HCEC 1CT (cell line): ENCODE results near the gene OPCML.

Experiments
- DNase-seq: peaks from one replicate; pipeline ENCODE4 v3.0.0-alpha.2; 2017

OPCML gene

DNA sequence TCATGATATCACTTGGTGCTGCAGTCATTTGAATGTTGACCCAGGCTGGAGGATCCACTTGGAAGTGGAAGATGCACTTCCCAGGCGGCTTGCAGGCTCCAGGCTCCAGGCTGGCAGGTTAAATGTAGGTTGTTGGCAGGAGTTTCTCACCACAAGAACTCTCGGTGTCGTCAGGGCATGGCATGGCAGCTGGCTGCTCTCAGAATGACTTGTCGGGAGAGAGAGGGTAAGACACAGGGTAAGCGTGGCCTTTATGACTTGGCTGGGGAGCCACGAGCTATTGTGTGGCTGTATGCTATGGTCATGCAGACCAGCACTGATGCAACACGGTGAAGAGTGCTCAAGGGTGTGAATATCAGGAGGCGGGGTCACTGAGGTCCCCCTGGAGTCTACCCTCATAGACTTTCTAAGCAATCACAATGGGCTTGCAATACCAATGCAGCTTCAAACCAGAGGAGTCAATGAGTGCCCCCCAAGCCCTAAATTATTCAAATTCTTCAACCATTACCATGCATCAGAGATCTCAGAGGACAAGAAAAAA, 1027.7 kb downstream of the OPCML start:
- DNase-seq, result no peak

DNA sequence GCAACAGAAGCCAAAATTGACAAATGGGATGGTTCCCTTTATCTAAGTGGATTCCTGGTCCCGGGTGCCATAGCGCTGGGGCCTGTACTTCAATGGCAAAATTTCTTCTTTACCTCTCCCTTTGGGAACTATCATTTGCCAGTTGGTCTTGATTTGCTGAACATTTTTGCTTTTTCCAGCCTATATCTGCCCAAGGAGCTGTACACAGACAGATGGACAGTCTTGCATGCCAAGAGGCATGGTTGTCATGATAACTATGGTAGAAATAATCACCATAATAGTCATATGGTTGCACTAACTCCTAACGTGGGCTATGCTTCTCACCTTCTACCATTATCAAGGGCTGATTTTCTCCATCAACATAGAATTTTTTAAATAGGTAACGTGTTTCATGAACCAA, 1030.9 kb downstream of the OPCML start:
- no peak for DNase-seq

DNA sequence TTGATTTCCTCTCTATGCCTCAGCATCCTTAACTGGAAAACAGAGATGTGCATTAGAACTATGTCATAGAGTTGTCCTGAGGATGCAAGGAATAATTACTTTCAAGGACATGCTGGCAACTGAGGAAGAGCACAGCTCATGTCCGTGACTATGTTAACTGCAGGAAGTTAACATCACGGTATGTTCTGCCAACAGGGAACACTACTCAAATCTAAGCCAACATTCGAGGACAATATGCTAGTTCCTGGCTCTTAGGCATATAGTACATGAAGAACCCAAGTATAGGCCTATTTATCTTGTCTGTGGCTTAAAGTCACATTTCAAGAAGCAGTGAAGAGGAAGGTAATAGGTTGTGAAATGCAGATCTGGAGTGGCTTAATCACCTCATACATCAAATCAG, 1032.6 kb downstream of the OPCML start:
- DNase-seq, result no peak

DNA sequence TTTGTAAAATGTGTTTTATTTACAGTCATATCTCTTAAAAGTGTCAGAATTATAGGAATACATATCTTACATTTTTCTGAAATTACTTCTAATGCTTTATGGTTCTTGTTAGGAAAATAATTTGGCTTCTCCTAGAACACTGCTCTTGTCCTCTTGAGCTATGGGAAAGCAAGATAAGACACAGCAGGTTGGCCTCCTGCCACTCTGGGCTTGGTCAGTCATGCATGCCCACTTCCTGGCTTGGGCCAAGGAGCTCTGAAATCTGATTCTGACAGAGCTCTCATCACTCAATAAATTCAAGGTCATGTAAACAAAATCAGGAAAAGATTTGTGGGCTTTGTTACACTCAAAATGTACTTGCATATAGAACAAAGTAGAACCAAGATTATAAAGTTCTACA, 1036.0 kb downstream of the OPCML start:
- no peak for DNase-seq

DNA sequence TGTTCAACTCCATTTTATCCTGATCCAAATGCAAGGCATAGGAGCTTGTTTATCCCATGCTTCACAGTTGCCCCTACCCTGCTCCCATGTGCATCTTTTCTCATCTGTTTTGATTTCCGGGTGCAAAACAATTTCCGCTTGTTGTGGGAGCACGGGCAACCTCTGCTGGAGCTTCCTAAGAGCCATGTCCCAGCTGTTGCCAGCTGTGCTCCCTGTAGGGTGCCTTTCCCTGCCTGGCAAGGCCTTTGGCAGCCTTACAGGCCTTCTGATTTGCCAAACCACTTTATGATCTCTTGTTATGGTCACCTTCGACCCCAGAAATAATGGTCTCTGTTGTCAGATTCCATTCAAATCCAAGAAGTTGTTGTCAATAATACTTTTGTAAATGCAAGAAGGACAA, 1038.5 kb downstream of the OPCML start:
- no peak for DNase-seq

DNA sequence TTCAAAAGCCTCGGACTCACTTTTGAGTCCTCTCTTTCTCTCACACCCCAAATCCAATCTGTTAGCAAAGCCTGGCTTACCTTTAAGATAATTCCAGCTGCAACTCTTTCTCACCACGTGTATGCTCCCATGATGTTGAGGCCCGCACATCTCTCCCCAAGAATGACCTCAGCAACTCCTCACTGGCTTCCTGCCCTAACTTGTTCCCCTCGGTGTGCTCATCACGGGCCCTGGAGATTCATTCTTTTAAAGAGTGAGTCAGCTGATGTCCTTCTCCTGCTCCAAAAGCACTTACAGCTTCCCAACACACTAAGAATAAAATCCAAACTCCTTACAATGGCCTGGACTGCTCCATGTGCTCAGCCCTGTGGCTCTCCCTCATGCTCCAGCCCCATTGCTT, 1041.3 kb downstream of the OPCML start:
- DNase-seq, result no peak

DNA sequence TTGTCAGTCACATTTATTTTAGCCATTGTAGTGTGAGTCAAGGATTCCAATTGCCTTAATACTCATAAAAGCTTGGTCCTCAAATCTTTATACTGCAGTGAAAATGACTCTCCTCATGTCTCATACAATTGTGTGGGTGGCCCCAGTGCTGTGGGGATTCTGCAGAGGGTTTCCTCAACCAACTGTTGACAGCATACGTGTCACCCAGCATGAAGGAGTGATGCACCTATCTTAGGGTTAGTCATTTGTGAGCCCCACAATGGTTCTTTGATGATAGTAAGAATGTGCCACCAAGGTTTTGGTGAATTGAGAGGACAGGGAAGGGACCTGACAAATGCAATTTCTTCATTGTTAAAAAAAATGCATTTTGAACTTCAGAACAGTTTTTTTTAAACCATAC, 1046.2 kb downstream of the OPCML start:
- DNase-seq, result no peak

DNA sequence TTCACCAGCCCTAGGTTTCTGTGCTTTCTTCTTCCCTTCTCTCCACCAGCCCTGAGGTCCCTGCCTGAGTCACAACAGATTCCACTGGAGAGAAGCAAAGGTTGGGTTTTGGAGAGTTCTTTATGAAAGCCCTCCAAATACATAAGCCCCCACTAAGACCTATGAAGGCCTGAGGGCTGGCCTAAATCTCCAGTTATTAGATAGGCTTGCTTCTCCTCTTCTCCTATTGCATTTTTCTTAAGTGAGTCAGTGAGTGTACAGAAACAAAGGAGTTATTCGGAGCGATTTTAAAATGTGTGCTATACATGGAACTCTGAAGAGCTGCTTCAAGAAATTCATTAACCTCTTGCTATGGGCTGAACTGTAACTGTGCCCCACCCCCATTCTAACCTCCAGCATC, 1057.3 kb downstream of the OPCML start:
- no peak for DNase-seq

DNA sequence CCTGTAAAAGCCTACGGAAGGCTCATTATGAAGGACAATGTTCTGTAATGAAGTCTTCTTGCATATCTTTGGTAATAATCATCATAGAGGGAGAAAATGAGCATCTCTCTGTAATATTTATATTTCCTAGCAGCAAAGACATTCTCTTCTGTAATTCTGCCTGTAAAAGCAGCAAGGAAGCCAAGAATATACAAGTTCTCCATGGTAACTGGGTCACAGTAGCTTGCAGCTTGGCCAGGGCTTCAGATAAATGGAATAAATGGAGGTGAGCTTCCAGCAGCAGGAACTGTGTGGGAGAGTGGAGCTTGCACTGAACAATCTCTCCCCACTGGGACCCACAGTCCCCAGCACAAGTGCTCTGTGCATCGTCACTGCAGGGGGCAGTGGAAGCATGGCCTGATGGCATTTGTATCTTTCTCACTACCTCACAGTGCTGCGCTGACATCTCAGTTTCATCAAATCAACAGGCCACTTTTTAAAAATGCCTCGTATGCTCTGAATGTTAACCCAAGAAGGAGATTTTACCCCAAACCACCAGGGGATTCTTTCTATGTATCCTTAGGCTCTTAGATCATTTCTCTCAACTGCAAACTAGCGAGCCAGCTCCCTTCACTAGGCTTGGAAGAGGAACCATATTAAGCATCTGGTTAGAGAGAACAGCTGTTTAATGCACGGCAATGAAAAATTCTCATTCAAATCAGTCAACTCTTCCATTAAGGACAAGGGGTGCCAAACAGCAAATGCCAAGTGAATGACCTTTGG, 1059.7 kb downstream of the OPCML start:
- DNase-seq, result no peak

DNA sequence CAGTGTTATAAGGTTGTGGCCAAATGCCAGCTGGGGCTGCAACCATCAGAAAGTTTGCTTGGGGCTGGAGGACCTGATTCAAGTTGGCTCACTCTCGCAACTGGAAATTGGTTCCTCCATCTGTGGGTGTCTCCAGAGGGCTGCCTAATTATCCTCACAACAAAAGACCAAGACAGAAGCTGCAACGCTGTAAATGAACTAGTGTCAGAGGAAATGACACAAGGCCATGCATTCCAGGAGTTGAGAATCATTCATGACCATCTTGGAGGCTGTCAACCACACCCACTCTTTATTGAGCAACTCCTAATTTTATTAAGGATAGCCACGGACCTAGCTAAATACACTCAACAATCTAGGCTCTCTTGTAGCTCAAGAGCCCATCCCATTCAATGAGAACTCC, 1060.8 kb downstream of the OPCML start:
- peak; percentile 15 for DNase-seq

DNA sequence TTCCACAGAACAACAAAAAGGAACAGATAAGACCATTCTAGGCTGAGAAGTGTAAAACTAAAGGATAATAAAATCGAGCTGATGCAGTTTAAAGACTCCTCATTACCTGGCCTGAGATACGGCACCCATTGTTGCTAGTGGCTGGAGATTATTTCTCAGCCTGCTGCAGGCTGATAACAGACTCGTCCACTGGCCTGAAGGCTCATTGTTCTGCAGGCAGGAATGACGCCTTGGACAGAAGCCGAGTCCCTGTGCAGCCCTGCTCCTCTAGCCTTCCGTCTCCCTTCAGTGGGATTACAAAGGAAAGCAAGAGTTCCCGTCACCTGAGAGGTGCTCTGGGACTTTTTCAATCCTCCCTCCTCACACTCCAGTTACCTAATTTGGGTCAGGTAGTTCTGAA, 1065.3 kb downstream of the OPCML start:
- no peak for DNase-seq

DNA sequence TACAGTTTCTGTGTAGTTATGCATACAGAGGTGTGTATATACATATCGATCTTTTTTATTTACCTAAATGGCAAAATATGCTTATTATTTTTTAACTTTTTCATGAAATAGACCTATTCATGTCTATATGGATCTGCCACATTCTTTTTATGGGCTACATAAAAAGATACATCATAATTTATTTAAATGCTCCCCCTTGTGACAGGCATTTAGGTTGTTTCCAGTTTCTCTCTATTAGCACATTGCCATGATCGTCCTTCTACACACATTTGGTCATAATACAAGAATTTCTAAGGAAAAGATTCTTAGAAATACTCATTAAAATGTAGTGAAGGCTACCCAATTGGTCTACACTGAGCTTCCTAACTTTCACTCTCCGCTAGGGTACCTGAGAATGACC, 1067.4 kb downstream of the OPCML start:
- DNase-seq, result no peak

DNA sequence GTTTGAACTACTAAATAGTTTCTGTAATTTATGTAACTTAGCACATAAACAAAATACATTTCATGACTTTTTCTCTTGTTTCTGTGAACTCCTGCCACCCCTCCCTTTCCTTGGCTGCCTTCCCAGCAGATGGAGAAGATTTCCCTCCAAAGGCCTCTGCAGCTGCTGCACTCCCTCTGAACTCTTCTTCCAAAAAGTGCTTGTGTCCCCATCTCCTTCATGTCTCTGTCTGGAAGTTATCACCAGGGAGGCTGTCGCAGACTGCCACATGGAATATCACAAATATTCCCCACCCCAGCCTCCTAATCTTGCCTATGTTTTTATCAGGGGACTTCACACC, 1068.3 kb downstream of the OPCML start:
- no peak for DNase-seq

DNA sequence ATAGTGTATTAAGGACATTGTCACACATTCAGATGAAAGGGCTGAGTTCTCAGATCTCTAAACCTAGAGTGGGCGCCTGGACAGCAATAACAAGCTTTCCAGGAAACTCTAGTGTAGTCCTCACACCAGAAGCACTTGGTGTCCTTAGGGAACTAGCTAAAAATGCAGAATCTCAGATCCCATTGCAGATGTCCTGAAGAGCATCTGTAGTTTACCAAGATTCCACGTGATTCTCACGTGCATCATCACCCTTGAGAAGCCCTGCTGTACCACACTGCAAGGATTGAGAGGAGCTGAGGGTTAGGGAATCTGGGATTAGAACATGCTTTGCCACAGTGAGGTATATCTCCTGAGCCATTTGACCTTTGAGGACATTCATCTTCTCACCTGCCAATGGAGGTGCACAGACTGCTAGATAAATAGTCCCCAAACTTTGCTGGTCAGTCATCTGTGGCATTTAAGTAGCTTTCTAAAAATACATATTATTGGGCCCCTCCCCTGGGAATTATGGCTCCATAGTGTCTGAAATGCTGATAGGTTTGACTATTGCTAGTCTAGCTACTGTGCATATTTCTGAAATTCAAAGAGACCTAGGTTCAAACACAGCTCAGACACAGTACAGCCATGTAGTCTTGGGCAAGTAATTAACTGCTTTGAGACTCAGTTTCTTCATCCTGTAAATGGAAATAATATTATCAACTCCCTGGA, 1068.9 kb downstream of the OPCML start:
- no peak for DNase-seq

DNA sequence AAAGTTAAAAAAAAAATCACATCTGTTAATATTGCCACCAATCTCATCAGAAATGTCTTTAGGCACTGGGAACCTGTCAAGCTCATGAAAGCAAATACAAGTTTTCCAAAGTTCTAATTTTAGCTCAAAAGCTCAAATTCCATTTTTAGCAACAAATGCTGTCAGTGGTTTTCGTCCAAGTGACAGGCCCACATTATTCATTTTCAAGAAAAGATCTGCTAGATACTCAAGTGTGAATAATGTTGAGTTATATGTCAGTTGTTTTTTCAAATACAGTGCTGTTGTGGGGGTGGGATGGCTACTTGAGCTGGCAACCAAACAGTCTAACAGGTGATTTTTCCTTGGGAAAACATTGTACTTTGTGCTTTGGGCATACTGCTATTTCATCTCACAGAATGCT, 1072.6 kb downstream of the OPCML start:
- no peak for DNase-seq

DNA sequence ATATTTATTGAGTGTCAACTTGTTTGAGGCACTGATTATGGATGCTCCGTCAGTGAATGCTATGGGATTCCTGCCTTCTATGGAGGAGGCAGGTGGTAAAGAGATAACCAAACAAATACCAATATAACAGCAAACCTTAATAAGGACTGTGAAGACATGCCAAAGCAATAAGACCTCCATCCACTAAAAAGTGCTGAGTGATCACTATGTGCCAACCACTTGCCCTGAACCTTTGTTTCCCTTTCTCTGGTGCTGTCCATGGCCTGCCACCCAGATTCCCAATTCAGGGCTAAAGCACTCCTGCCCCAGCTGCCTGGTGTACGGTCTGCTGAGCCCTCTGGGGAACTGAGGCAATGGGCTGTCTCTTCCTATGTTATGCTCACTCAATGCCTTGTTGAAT, 1074.9 kb downstream of the OPCML start:
- no peak for DNase-seq

DNA sequence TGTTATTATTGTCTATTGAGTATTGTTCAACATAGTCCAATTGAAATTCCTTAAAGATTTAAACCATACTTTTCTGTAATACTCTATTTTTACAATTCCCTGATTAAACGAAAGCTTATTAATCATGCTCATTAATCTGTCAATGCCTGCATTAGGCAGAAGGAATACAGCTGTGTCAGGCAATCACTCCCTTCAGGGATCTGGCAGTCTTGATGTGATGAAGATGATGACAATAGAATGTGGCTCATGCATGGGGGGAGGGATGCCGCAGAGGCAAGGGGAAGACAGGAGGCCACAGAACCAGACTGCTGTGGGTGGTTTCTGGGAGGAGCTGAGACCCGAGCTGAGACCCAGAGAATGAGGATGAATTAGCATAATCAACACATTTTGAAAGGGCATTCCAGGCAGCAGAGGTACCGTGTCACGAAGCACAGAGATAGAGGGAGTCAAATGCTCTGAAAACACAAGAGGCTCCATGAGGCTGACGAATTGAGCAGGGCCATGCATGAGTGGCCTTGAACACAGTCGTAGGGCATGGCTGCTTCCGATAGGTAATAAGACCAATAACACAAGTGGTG, 1075.5 kb downstream of the OPCML start:
- no peak for DNase-seq

DNA sequence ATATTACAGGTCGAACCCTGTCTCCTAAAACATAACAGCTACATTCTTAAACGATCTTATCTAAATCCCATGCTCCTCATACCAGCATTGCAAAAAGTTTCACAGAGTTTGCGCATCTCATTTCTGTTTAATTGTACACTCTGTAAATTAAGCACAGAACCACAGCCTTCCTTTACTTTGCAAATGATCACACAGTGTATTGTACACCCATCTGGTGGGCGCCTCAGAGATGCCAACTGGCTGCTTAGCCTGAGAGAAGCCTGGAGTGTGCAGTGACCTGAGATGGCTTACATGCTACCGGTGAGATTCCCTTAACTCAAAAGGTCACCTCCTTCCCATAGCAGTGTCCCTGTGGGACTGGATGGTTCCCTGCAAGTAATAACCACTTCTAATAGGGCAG, 1077.3 kb downstream of the OPCML start:
- no peak for DNase-seq

DNA sequence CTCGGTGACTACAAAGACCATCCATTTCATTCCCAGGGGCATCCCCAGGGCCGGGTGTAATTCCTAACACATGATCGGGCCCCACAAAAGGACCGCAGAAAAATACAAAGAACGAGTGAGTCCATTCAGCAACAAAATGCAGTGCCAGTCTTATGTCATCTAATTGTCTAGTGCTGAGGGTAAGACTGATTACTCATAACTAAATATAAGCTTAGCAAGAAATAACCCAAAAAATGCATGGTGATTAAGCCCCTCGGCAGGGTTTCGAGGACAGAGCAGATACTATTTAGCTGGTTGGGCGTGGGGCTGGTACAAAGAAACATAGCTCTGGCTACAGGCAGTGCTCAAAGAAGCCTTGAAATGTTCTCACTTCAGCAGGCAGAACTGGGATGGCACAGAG, 1078.9 kb downstream of the OPCML start:
- no peak for DNase-seq

DNA sequence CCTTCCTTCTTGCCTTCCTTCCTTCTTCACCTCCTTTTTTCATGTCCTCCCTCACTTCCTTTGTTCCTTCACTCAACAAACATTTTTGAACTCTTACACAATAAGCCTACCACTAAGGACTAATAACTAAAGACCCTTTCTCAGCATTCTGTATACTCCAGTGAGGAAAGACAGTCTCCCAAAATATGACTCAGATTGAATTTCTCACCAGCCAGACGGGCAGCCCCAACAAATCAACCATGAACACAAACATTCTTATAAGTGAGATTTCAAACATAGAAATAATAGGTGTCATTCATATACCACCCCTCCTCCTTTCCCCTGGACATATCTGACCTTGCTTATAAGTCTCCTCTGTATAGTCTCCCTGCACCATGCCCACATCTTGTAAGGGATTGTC, 1079.7 kb downstream of the OPCML start:
- DNase-seq, result no peak

DNA sequence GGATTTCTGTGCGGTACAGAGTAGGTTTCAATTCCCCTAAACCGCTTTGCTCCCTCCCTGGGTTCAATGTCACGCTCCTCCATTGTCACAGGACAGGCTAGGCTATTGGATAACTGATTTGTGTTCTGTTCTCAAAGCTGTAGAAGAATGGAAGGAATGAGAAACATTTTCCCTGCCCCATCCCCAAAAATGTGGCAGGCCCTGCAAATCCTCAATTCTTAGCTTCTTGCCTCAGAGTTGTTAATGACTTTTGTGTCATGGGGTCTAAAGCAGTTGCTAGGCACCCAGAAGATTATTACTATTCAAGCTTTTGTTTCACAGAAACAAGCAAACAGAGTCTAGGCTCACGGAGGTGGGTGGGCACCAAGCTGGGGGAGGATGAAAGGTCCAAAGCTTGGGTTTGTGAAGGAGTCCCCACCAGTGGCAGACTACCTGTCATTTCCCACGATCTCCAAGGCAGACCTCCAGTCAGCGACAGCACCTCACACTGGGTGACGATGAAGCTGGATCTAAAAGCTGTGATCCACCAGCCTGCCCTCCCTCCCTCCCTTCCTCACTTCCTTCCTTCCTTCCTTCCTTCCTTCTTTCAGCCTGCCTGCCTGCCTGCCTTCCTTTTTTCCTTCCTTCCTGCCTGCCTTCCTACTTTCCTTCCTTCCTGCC, 1080.2 kb downstream of the OPCML start:
- DNase-seq, result no peak

DNA sequence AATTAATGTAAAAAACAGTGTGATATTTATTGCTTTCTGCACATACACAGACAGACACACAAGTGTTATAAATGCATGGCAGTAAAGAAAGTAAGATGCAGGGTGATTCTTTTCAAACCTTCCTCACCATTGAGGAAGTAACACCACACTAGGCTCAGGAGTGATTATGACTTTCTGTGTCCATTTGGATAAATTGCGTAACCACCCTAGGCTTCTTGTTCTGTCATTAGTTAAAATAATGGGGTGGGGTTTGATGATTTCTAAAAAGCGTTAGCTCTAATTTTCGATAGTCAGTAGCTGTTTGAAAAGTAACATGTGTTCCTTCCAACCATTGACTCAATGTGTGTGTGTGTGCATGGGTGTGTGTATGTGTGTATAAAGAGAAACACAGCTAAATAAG, 1081.7 kb downstream of the OPCML start:
- no peak for DNase-seq

DNA sequence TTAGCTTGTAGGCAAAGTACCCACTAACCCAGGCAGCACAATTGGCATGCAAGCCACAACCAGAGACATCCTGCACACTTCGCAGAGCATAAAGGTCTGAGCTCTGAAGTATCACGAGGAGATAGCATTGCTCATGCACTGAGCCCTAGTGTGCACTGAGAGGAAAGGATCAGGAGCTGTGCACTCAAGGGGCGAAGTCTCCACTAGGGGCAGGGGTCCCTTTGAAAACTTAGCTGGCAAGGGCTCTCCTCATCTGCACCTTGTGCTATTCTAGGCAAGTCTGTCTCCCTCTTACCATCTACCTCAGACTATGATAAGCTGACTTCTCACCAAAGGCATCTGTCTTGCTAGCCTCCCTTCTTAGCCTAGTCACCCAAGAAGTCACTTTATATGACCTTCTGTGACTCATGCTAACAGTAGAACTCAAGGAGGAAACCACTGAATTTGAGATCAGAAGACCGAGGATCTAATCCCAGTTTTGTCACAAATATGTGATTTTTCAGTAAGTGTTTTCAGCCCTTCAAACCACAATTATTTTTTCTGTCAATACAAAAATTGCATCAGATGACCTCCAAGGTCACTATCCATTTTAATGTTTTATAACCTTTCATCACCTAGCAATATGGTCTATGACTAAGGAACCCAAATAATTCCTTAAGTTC, 1083.8 kb downstream of the OPCML start:
- DNase-seq, result peak; percentile 4
